WTC11 (cell line): ENCODE data around the gene RNF181. TPM values are rescaled to one million over a fixed set of nuclear protein-coding genes. Genes with fewer than 3 reads are reported as not detected.

Source experiments
- ATAC-seq: fragments of 200-7000 bp; cut with Tn5 transposase; 2 replicates; pipeline ENCODE4 v1.10.0; 2021; ENCODE audit warnings: mild to moderate bottlenecking, moderate library complexity
- CTCF ChIA-PET: fragments of 300-600 bp; sonication (Branson Sonifier 250); formaldehyde crosslinking; loops from one replicate; lab custom pipeline; 2021; ENCODE audit warnings: antibody characterized with exemption; lab: Charles Lee
- POLR2A ChIA-PET: fragments of 350-600 bp; sonication (Branson Sonifier 250); formaldehyde crosslinking; loops from one replicate; lab custom pipeline; 2021; ENCODE audit warnings: antibody characterized with exemption; lab: Charles Lee
- DNase-seq: peaks from one replicate; pipeline ENCODE4 v3.0.0; 2021; ENCODE audit warnings: low spot score
- H3K27ac Mint-ChIP-seq: 2 replicates; pipeline ENCODE4 v1.8.0; 2021; ENCODE audit warnings: mixed read lengths
- H3K27me3 Mint-ChIP-seq: 2 replicates; pipeline ENCODE4 v1.8.0; 2021; ENCODE audit warnings: low read depth, mild to moderate bottlenecking, moderate library complexity, mixed read lengths
- H3K36me3 Mint-ChIP-seq: 2 replicates; pipeline ENCODE4 v1.8.0; 2021; ENCODE audit warnings: mixed read lengths
- H3K4me1 Mint-ChIP-seq: 2 replicates; pipeline ENCODE4 v1.8.0; 2022; ENCODE audit warnings: mixed read lengths
- H3K4me3 Mint-ChIP-seq: 2 replicates; pipeline ENCODE4 v1.8.0; 2021; ENCODE audit warnings: mild to moderate bottlenecking, moderate library complexity, mixed read lengths
- H3K9me3 Mint-ChIP-seq: 2 replicates; pipeline ENCODE4 v1.8.0; 2021; ENCODE audit warnings: mixed read lengths
- CREB1 ChIP-seq: sonication (generic); formaldehyde crosslinking; IDR thresholded peaks from 2 replicates; pipeline ENCODE4 v1.8.0; 2023; ENCODE audit warnings: mild to moderate bottlenecking, missing genetic modification reagents
- E2F5 ChIP-seq: sonication (generic); formaldehyde crosslinking; IDR thresholded peaks from 2 replicates; pipeline ENCODE4 v1.8.1; 2022; ENCODE audit warnings: mild to moderate bottlenecking, moderate library complexity, missing genetic modification reagents
- ELF4 ChIP-seq: sonication (generic); formaldehyde crosslinking; IDR thresholded peaks from 2 replicates; pipeline ENCODE4 v1.8.1; 2022; ENCODE audit warnings: low read depth, mild to moderate bottlenecking, moderate library complexity, missing genetic modification reagents
- ETV6 ChIP-seq: sonication (generic); formaldehyde crosslinking; IDR thresholded peaks from 2 replicates; pipeline ENCODE4 v1.8.1; 2022; ENCODE audit warnings: mild to moderate bottlenecking, missing genetic modification reagents
- GRHL2 ChIP-seq: fragments of 250-450 bp; sonication (Bioruptor Pico); IDR thresholded peaks from 2 replicates; pipeline ENCODE4 v1.8.0; 2022; ENCODE audit warnings: mild to moderate bottlenecking, moderate library complexity; ENCODE audit not compliant: insufficient replicate concordance, severe bottlenecking
- GTF2I ChIP-seq: fragments of 250-450 bp; sonication (Bioruptor Pico); conservative IDR thresholded peaks from 2 replicates; pipeline ENCODE4 v1.4.0; 2021; ENCODE audit warnings: mild to moderate bottlenecking
- IRF2 ChIP-seq: sonication (generic); formaldehyde crosslinking; IDR thresholded peaks from 2 replicates; pipeline ENCODE4 v1.8.0; 2022; ENCODE audit warnings: low read depth, missing genetic modification reagents, borderline replicate concordance
- JAZF1 ChIP-seq: fragments of 250-450 bp; sonication (Bioruptor Pico); IDR thresholded peaks from 2 replicates; pipeline ENCODE4 v1.9.0; 2021; ENCODE audit warnings: moderate library complexity, mild to moderate bottlenecking, inconsistent platforms
- OVOL2 ChIP-seq: fragments of 250-450 bp; sonication (Bioruptor Pico); IDR thresholded peaks from 2 replicates; pipeline ENCODE4 v1.9.0; 2021; ENCODE audit warnings: mild to moderate bottlenecking, borderline replicate concordance
- PRRX2 ChIP-seq: fragments of 250-450 bp; sonication (Bioruptor Pico); IDR thresholded peaks from 2 replicates; pipeline ENCODE4 v1.8.0; 2021; ENCODE audit warnings: mild to moderate bottlenecking
- TCF7 ChIP-seq: sonication (generic); formaldehyde crosslinking; IDR thresholded peaks from 2 replicates; pipeline ENCODE4 v1.8.0; 2022; ENCODE audit warnings: mild to moderate bottlenecking, low read depth, missing genetic modification reagents, moderate library complexity
- ZMAT4 ChIP-seq: fragments of 250-450 bp; sonication (Bioruptor Pico); IDR thresholded peaks from 2 replicates; pipeline ENCODE4 v1.9.0; 2021; ENCODE audit warnings: mild to moderate bottlenecking
- ZNF416 ChIP-seq: fragments of 250-450 bp; sonication (Bioruptor Pico); IDR thresholded peaks from 2 replicates; pipeline ENCODE4 v1.9.0; 2021; ENCODE audit warnings: mild to moderate bottlenecking, inconsistent platforms
- ZNF423 ChIP-seq: fragments of 250-450 bp; sonication (Bioruptor Pico); IDR thresholded peaks from 2 replicates; pipeline ENCODE4 v2.1.2; 2022; ENCODE audit warnings: mild to moderate bottlenecking, moderate library complexity
- total RNA-seq: library from RNA; stranded (reverse); gene quantifications from 3 replicates; pipeline ENCODE4 v1.2.3, GENCODE V29; 2021
- TF ChIP-seq, protein P1 (sequence below): sonication (generic); formaldehyde crosslinking; IDR thresholded peaks from 2 replicates; pipeline ENCODE4 v1.8.1; 2023; ENCODE audit warnings: mild to moderate bottlenecking, missing genetic modification reagents, moderate library complexity
- TF ChIP-seq, protein P2 (sequence below): sonication (generic); formaldehyde crosslinking; IDR thresholded peaks from 2 replicates; pipeline ENCODE4 v1.8.0; 2022; ENCODE audit warnings: missing genetic modification reagents

RNF181 gene
- total RNA-seq, 1 experiment from 2014 or later = 95.4 TPM

DNA sequence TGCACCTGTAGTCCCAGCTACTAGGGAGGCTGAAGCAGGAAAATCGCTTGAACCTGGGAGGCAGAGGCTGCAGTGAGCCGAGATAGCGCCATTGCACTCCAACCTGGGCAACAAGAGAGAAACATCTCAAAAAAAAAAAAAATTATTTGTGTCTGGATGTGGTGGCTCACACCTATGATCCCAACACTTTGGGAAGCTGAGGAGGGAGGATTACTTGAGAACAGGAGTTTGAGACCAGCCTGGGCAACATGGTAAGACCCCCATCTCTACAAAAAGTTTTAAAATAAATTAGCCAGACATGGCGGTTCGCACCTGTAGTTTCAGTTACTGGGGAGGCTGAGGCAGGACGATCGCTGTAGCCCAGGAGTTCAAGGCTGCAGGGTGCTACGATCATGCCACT, 19.8 kb upstream of the RNF181 start:
- H3K9me3 Mint-ChIP-seq = no peaks in the 10 kb centered on the region
- POLR2A ChIA-PET = interaction anchor here (0.6 to 0.7 kb wide), 2 partner anchors 16 to 24 kb away, joined by 3 to 4 read pairs; no protein-coding TSS in a partner anchor
- H3K36me3 Mint-ChIP-seq = no peaks in the 10 kb centered on the region
- no peak overlapping the region for H3K4me3 Mint-ChIP-seq
- DNase-seq = no peak
- CTCF ChIA-PET = interaction anchor here (0.6 kb wide), 1 partner anchor 309 kb away, joined by 3 read pairs; no protein-coding TSS in a partner anchor
- H3K27ac Mint-ChIP-seq = no peak overlapping the region
- peaks cover 38% of the 10 kb centered on the region for H3K4me1 Mint-ChIP-seq
- H3K27me3 Mint-ChIP-seq = peaks cover 33% of the 10 kb centered on the region
- no peak for ATAC-seq
- TF ChIP-seq PRRX2 (CRISPR knock-in tag) = no peak
- no peak for TF ChIP-seq E2F5
- TF ChIP-seq JAZF1 (CRISPR knock-in tag) = no peak
- TF ChIP-seq GRHL2 (CRISPR knock-in tag) = no peak

- peaks cover 20% of the 10 kb centered on the region for H3K27me3 Mint-ChIP-seq
- POLR2A ChIA-PET = interaction anchor here (0.6 to 1.9 kb wide), 7 partner anchors 9 to 231 kb away, joined by 3 to 9 read pairs (median 5); partner anchors contain the start of genes C2orf68 and MAT2A
- H3K4me3 Mint-ChIP-seq = peak overlapping the region; percentile 79
- 0 out of 2 replicates have a peak, but pooled peaks cover 3% of the 10 kb centered on the region for H3K36me3 Mint-ChIP-seq
- TF ChIP-seq, protein P1, sequence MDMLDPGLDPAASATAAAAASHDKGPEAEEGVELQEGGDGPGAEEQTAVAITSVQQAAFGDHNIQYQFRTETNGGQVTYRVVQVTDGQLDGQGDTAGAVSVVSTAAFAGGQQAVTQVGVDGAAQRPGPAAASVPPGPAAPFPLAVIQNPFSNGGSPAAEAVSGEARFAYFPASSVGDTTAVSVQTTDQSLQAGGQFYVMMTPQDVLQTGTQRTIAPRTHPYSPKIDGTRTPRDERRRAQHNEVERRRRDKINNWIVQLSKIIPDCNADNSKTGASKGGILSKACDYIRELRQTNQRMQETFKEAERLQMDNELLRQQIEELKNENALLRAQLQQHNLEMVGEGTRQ (CRISPR knock-in tag) = no peak
- TF ChIP-seq ZNF416 (CRISPR knock-in tag) = no peak
- TF ChIP-seq GTF2I (CRISPR knock-in tag) = no peak
- no peak for TF ChIP-seq TCF7 (CRISPR knock-in tag)
- no peak for TF ChIP-seq IRF2
- no peak for TF ChIP-seq CREB1 (CRISPR knock-in tag)
- TF ChIP-seq ELF4 = no peak
- CTCF ChIA-PET = interaction anchor here (0.7 to 2.1 kb wide), 6 partner anchors 15 to 291 kb away, joined by 3 to 12 read pairs (median 6); partner anchors contain the start of gene RNF181
- ATAC-seq (no peak), DNase-seq (no peak)
- H3K9me3 Mint-ChIP-seq = no peaks in the 10 kb centered on the region
- H3K4me1 Mint-ChIP-seq = peaks cover 38% of the 10 kb centered on the region
- peak overlapping the region; percentile 64; the same call in 1 of the 2 replicates for H3K27ac Mint-ChIP-seq
Observed at GRCh38 chr2:85577063-85577385, 18.5 kb upstream of the RNF181 start.

- DNase-seq (peak; percentile 84), ATAC-seq (peak; percentile 91)
- ChIA-PET CTCF (interaction anchor here (0.7 to 2.1 kb wide), 7 partner anchors 15 to 290 kb away, joined by 3 to 12 read pairs (median 5); partner anchors contain the start of gene RNF181), POLR2A (interaction anchor here (0.6 to 1.9 kb wide), 8 partner anchors 10 to 231 kb away, joined by 3 to 9 read pairs (median 5); partner anchors contain the start of genes C2orf68 and MAT2A)
- no peaks in the 10 kb centered on the region for H3K9me3 Mint-ChIP-seq
- TF ChIP-seq JAZF1 (CRISPR knock-in tag) = no peak
- TF ChIP-seq ZMAT4 (CRISPR knock-in tag) = no peak
- no peak for TF ChIP-seq ETV6 (CRISPR knock-in tag)
- TF ChIP-seq GTF2I (CRISPR knock-in tag) = no peak
- TF ChIP-seq, protein P2, sequence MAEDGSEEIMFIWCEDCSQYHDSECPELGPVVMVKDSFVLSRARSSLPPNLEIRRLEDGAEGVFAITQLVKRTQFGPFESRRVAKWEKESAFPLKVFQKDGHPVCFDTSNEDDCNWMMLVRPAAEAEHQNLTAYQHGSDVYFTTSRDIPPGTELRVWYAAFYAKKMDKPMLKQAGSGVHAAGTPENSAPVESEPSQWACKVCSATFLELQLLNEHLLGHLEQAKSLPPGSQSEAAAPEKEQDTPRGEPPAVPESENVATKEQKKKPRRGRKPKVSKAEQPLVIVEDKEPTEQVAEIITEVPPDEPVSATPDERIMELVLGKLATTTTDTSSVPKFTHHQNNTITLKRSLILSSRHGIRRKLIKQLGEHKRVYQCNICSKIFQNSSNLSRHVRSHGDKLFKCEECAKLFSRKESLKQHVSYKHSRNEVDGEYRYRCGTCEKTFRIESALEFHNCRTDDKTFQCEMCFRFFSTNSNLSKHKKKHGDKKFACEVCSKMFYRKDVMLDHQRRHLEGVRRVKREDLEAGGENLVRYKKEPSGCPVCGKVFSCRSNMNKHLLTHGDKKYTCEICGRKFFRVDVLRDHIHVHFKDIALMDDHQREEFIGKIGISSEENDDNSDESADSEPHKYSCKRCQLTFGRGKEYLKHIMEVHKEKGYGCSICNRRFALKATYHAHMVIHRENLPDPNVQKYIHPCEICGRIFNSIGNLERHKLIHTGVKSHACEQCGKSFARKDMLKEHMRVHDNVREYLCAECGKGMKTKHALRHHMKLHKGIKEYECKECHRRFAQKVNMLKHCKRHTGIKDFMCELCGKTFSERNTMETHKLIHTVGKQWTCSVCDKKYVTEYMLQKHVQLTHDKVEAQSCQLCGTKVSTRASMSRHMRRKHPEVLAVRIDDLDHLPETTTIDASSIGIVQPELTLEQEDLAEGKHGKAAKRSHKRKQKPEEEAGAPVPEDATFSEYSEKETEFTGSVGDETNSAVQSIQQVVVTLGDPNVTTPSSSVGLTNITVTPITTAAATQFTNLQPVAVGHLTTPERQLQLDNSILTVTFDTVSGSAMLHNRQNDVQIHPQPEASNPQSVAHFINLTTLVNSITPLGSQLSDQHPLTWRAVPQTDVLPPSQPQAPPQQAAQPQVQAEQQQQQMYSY (CRISPR knock-in tag) = peak; percentile 74
- TF ChIP-seq E2F5 = no peak
- no peak for TF ChIP-seq ZNF423 (CRISPR knock-in tag)
- TF ChIP-seq OVOL2 = no peak
- peaks cover 35% of the 10 kb centered on the region for H3K4me1 Mint-ChIP-seq
- peak within 1 kb of the TSS; percentile 64 for H3K27ac Mint-ChIP-seq
- H3K36me3 Mint-ChIP-seq = 0 out of 2 replicates have a peak, but pooled peaks cover 3% of the 10 kb centered on the region
- H3K27me3 Mint-ChIP-seq = peaks cover 15% of the 10 kb centered on the region
- H3K4me3 Mint-ChIP-seq = peak within 1 kb of the TSS; percentile 79
Observed at GRCh38 chr2:85577386-85578242, 17.9 kb upstream of the RNF181 start, which contains the start of gene VAMP8. Gene VAMP8, plus strand, starts transcription at chr2:85577586. Its CDS starts 61 bp downstream, at chr2:85577647.
